Esophagus squamous epithelium (tissue), 4 donors: ENCODE results near the gene SPATA9.

Source experiments
- CTCF ChIP-seq, 6 experiments: fragments of 450-650 bp in 4 of 6; fragments of 200-600 bp in 2 of 6; sonication (generic) in 2 of 6; IDR thresholded peaks; one replicate each; pipeline ENCODE4 v1.5.1; 2016 to 2019; ENCODE audit warnings: antibody characterized with exemption in 6 of 6, mild to moderate bottlenecking in 4 of 6, moderate library complexity in 4 of 6
- POLR2A ChIP-seq, 4 donors: fragments of 450-650 bp; IDR thresholded peaks; one replicate each; pipeline ENCODE4 v1.6.1; 2017; ENCODE audit warnings: antibody characterized with exemption in 4 of 4, mild to moderate bottlenecking in 4 of 4, moderate library complexity in 3 of 4

GRCh38 chr5:95668728-95669127 lies 14.1 kb downstream of the SPATA9 start:
- no peak for TF ChIP-seq POLR2A (IDR thresholded peaks at IDR 0.05)
- TF ChIP-seq CTCF (IDR thresholded peaks at IDR 0.05): no peak
